ENCODE results near the gene PRKG1. TPM values are rescaled to one million over a fixed set of nuclear protein-coding genes. Genes with fewer than 3 reads are reported as not detected.

The PRKG1 gene
- total and polyA plus RNA-seq, 2 of the 8 experiments (the other 6 are each of a cell fraction or from before 2014, with no cell fraction given) = 4.2 to 15.2 TPM

DNA sequence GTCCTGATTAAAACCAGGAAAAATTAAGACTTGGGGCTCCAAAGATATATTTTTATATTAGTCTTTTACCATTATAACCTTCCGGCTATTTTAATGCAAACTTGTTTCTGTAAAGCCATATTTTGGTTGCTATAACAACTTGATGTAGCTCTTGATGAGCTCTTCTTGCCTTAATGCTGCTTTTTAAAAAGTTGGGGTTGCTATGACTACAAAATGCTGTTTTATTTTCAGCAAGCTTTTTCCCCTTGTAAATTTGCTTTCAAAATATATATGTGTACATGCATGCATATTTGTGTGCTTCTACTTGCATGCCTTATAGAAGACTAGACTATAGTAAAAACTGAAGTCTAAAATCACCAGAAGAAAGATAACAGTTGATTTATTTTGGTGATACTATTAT is 525.4 kb downstream of the PRKG1 start:
- no peak overlapping the region for H4K8ac ChIP-seq (ENCODE audit: extremely low read depth, insufficient read depth, low read length)
- H2AFZ ChIP-seq (ENCODE audit: low read length) = no peak overlapping the region
- no peak for FAIRE-seq
- H4K20me1 ChIP-seq (replicated peaks in 1 of 2; ENCODE audit: control insufficient read depth in 1 of 2, insufficient read depth in 2 of 2, low read length in 2 of 2) = no peaks in the 10 kb centered on the region
- no peak overlapping the region for H3K23ac ChIP-seq (ENCODE audit: insufficient read length)
- no peak overlapping the region for H3K18ac ChIP-seq (ENCODE audit: extremely low read depth, low read length)
- H2BK120ac ChIP-seq (replicated peaks; ENCODE audit: low read depth, low read length) = no peak overlapping the region
- H2BK12ac ChIP-seq (ENCODE audit: low read depth, low read length) = no peak overlapping the region
- no peak overlapping the region for H3K9ac ChIP-seq (replicated peaks in 1 of 4; ENCODE audit: extremely low read depth in 1 of 4, low read depth in 3 of 4, low read length in 3 of 4)
- no peak overlapping the region for H3K27ac ChIP-seq (ENCODE audit: low read depth, low read length)
- H3K14ac ChIP-seq (ENCODE audit: insufficient read length) = no peak overlapping the region
- no peak for TF ChIP-seq YY1 (IDR thresholded peaks at IDR 0.05; ENCODE audit: low read depth, low read length)
- no peak for TF ChIP-seq ZNF274 (IDR thresholded peaks at IDR 0.05; ENCODE audit: borderline replicate concordance, extremely low read depth, low read length)
- TF ChIP-seq, protein P1, sequence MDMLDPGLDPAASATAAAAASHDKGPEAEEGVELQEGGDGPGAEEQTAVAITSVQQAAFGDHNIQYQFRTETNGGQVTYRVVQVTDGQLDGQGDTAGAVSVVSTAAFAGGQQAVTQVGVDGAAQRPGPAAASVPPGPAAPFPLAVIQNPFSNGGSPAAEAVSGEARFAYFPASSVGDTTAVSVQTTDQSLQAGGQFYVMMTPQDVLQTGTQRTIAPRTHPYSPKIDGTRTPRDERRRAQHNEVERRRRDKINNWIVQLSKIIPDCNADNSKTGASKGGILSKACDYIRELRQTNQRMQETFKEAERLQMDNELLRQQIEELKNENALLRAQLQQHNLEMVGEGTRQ (IDR thresholded peaks at IDR 0.05; ENCODE audit: low read length) = no peak
- no peak for TF ChIP-seq CREB1 (IDR thresholded peaks at IDR 0.05)
- no peak for TF ChIP-seq KDM1A (IDR thresholded peaks at IDR 0.05; ENCODE audit: borderline replicate concordance, low read length)
- no peak for TF ChIP-seq HDAC6 (IDR thresholded peaks at IDR 0.05; ENCODE audit: low read depth, low read length)
- TF ChIP-seq NRF1 (IDR thresholded peaks at IDR 0.05; ENCODE audit: low read depth, low read length) = no peak
- no peak for TF ChIP-seq GABPA (IDR thresholded peaks at IDR 0.05; ENCODE audit: borderline replicate concordance, insufficient read depth, low read length)
- no peak for TF ChIP-seq CEBPB (IDR thresholded peaks at IDR 0.05; ENCODE audit: low read depth, low read length)
- TF ChIP-seq MAFK (IDR thresholded peaks at IDR 0.05; ENCODE audit: low read depth, low read length) = no peak
- no peak overlapping the region for H2AK5ac ChIP-seq (ENCODE audit: low read depth, low read length)
- no peak overlapping the region for H3K4me2 ChIP-seq (ENCODE audit: insufficient read depth in 1 of 2, low read depth in 2 of 2, low read length in 2 of 2)
- no peak overlapping the region for H2BK15ac ChIP-seq (ENCODE audit: low read length)
- ChIA-PET CTCF (ENCODE audit: partially characterized antibody) (no interaction called here), POLR2A (ENCODE audit: partially characterized antibody) (no interaction called here)
- 92% methylated on average over 1 of the region's 1 CpG; no CpG with 5 or more reads in 1 of the 2 experiments for WGBS, 2 experiments (ENCODE audit: extremely low coverage in 1 of 2, insufficient coverage in 1 of 2, insufficient read length in 1 of 2, insufficient replicate concordance in 2 of 2, low coverage in 1 of 2, low lambda C conversion rate in 2 of 2, missing lambda C conversion rate in 1 of 2)
- no peaks in the 10 kb centered on the region for H3K4me1 ChIP-seq (replicated peaks in 1 of 4; ENCODE audit: control insufficient read depth in 3 of 4, insufficient read depth in 4 of 4, low read length in 3 of 4)
- no peak overlapping the region for H3K56ac ChIP-seq (replicated peaks; ENCODE audit: insufficient read length, low read depth, low read length)
- H3K36me3 ChIP-seq (ENCODE audit: control insufficient read depth in 2 of 4, insufficient read depth in 4 of 4, low read length in 3 of 4) = no peaks in the 10 kb centered on the region
- H4K91ac ChIP-seq (replicated peaks; ENCODE audit: insufficient read length, low read length) = no peak overlapping the region
- H4K5ac ChIP-seq (ENCODE audit: insufficient read length, low read depth, low read length) = no peak overlapping the region
- H3K79me2 ChIP-seq (ENCODE audit: control insufficient read depth in 1 of 2, insufficient read depth in 2 of 2, low read length in 2 of 2) = no peaks in the 10 kb centered on the region
- no peak overlapping the region for H3K4me3 ChIP-seq (ENCODE audit: extremely low read depth in 1 of 4, insufficient read depth in 2 of 4, low read depth in 3 of 4, low read length in 4 of 4)
- no peak overlapping the region for H3K4ac ChIP-seq (replicated peaks; ENCODE audit: insufficient read length, low read depth, low read length)
- no peak overlapping the region for H2BK20ac ChIP-seq (ENCODE audit: low read length)
- no peaks in the 10 kb centered on the region for H3K27me3 ChIP-seq (replicated peaks in 1 of 4; ENCODE audit: control insufficient read depth in 3 of 4, extremely low read depth in 1 of 4, insufficient read depth in 3 of 4, low read length in 3 of 4)
- DNase-seq (ENCODE audit: low read depth in 1 of 2, low spot score in 2 of 2) = no peak
- H3K23me2 ChIP-seq (ENCODE audit: low read depth, low read length) = no peaks in the 10 kb centered on the region
- no peaks in the 10 kb centered on the region for H3K79me1 ChIP-seq (ENCODE audit: low read depth, low read length)
- H3K9me3 ChIP-seq (ENCODE audit: insufficient read depth in 2 of 2, low read depth in 1 of 2, low read length in 1 of 2) = no peaks in the 10 kb centered on the region
- no peak overlapping the region for H2BK5ac ChIP-seq (ENCODE audit: low read depth, low read length)

Measured in H1 (cell line).